Activated CD8-positive, alpha-beta T cell treated with anti-CD3 and anti-CD28 coated beads, Interleukin-2, amount 10 ng/mL, durations not matched to agents 7 days and 5 days (primary cell): ENCODE measurements around the gene CSRNP3. TPM values are rescaled to one million over a fixed set of nuclear protein-coding genes. Genes with fewer than 3 reads are reported as not detected.
"Not testable (repeated sequence)": the region's sequence is repeated elsewhere in the genome, so short reads cannot be mapped to it uniquely, and the experiment has no call there.

Experiments used
- ATAC-seq: fragments of 150-1000 bp; cut with Tn5 transposase; one replicate; pipeline ENCODE4 v1.10.0; 2021; ENCODE audit warnings: moderate library complexity
- CTCF ChIA-PET: fragments of 350-600 bp; sonication (Branson Sonifier 250); formaldehyde crosslinking; loops from one replicate; lab custom pipeline; 2021; ENCODE audit warnings: antibody characterized with exemption; lab: Charles Lee
- POLR2A ChIA-PET: fragments of 350-600 bp; sonication (Branson Sonifier 250); formaldehyde crosslinking; loops from one replicate; lab custom pipeline; 2021; ENCODE audit warnings: antibody characterized with exemption; lab: Charles Lee
- DNase-seq: peaks from one replicate; pipeline ENCODE4 v3.0.0-alpha.2; 2020
- H3K27ac Mint-ChIP-seq: one replicate; pipeline ENCODE4 v1.8.0; 2021; ENCODE audit warnings: mild to moderate bottlenecking, mixed read lengths
- H3K27me3 Mint-ChIP-seq: one replicate; pipeline ENCODE4 v1.8.0; 2021; ENCODE audit warnings: low read depth, mixed read lengths
- H3K36me3 Mint-ChIP-seq: one replicate; pipeline ENCODE4 v1.8.0; 2021; ENCODE audit warnings: low read depth, mixed read lengths
- H3K4me1 Mint-ChIP-seq: one replicate; pipeline ENCODE4 v1.8.0; 2021; ENCODE audit warnings: low read depth, mixed read lengths
- H3K4me3 Mint-ChIP-seq: one replicate; pipeline ENCODE4 v1.8.0; 2021; ENCODE audit warnings: mild to moderate bottlenecking, mixed read lengths
- H3K9me3 Mint-ChIP-seq: one replicate; pipeline ENCODE4 v1.8.0; 2022; ENCODE audit warnings: mixed read lengths; ENCODE audit not compliant: insufficient read depth
- total RNA-seq, 2 experiments: library from RNA; stranded (reverse); gene quantifications; one replicate each; pipeline ENCODE4 v1.2.3, GENCODE V29; 2021

CSRNP3 gene
- total RNA-seq, 2 experiments from 2014 or later, result not detected

DNA sequence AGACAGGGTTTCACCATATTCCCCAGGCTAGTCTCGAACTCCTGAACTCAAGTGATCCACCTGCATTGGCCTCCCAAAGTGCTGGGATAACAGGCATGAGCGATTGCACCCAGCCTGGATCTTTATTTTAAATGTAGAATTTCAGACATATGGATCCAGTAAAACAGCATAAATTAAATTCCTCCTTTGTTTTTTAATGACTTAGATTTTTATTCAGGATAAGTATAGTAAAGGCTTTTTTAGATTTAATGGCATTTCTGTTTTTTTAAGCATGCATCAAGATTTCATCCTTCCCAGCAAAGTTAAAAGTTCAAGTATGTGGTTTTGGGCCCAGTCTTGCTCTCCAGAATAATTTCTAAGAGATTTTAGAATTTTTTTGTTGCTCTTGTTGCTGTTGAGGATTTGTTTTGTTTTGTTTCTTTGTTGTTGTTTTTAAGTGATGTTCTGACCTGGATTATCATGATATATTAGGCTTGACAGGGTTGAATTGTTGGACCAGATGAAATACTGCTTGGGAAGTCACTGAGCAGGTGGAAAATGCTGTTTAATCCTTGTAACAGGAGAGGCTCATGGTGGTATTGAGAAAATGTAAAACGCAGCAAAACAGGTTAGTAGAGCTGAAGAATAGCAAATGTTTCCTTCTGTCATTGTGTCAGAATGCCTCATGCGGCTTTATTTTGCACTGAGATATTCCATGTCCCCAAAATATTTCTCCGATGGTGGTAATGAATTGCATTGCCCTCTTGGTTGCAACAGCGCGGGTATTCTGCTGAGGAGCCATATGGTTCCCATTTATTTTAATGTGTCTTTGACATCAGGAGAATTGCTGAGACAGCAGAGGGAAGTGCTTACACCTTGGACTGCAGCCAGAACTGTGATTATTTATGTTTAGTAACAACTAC, 176.7 kb downstream of the CSRNP3 start:
- no peak overlapping the region for H3K27ac Mint-ChIP-seq
- no peaks in the 10 kb centered on the region for H3K4me1 Mint-ChIP-seq
- no peaks in the 10 kb centered on the region for H3K36me3 Mint-ChIP-seq
- CTCF ChIA-PET, result no interaction called here
- H3K4me3 Mint-ChIP-seq, result no peak overlapping the region
- ATAC-seq (no peak), DNase-seq (no peak)
- peaks cover 7% of the 10 kb centered on the region for H3K27me3 Mint-ChIP-seq
- no peaks in the 10 kb centered on the region for H3K9me3 Mint-ChIP-seq
- POLR2A ChIA-PET, result no interaction called here

DNA sequence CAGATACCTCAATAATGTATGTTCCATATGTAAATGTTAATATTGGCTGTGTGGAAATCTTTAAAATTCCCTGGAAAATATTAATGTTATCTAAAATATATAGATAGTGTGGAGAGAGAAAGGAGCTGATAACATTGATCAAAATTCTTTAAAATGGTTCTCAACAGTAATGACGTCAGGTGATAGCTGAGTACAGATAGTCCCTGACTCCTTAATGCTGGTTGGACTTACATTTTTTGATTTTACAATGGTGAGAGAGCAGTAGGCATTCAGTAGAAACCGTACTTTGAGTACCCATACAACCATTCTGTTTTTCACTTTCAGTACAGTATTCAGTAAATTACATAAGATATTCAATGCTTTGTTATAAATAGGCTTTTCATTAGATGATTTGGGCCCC, 177.9 kb downstream of the CSRNP3 start:
- POLR2A ChIA-PET, result no interaction called here
- H3K36me3 Mint-ChIP-seq, result no peaks in the 10 kb centered on the region
- no peaks in the 10 kb centered on the region for H3K9me3 Mint-ChIP-seq
- peaks cover 7% of the 10 kb centered on the region for H3K27me3 Mint-ChIP-seq
- no peak overlapping the region for H3K4me3 Mint-ChIP-seq
- no peak for ATAC-seq
- CTCF ChIA-PET, result no interaction called here
- no peaks in the 10 kb centered on the region for H3K4me1 Mint-ChIP-seq
- DNase-seq, result no peak
- H3K27ac Mint-ChIP-seq, result no peak overlapping the region

DNA sequence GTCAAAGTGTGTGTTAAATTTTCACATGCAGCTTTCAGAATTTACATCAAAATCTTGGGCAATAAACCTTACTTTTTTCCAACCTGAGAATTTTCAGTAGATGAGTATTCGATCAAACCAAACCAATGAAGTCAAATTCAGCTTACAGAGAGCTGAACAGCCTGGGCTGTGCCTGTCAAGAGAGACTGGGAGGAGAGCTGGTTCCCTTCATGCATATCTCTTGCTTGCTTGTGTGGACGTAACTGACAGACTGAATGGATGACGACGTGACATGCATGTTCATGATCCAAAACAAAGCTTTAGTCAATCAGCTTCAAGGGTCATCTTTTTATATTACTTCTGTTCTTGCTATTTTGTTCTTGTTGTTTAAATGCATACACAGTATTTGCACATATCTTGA, 179.3 kb downstream of the CSRNP3 start:
- H3K9me3 Mint-ChIP-seq, result no peaks in the 10 kb centered on the region
- ChIA-PET POLR2A (no interaction called here), CTCF (no interaction called here)
- no peaks in the 10 kb centered on the region for H3K4me1 Mint-ChIP-seq
- peaks cover 7% of the 10 kb centered on the region for H3K27me3 Mint-ChIP-seq
- DNase-seq (no peak), ATAC-seq (no peak)
- H3K27ac Mint-ChIP-seq, result no peak overlapping the region
- no peaks in the 10 kb centered on the region for H3K36me3 Mint-ChIP-seq
- no peak overlapping the region for H3K4me3 Mint-ChIP-seq

DNA sequence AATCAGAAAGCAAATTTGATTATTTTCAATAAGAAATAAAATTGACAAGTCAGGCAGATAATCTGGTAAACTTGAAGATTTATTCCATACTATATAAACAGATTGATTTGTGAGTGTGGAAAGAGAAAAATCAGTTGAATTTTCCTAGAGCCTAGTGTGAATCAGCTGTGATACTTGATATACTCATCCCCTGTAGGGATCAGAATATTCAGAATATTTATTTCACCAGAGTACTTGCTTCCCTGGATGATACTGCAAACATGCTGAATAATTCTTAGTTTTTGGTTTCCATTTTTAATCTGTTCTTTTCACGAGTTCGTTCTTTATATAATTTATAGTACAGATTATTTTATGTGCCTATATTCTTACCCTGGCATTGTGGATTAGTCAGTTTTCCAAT, 181.7 kb downstream of the CSRNP3 start:
- H3K4me3 Mint-ChIP-seq, result no peak overlapping the region
- H3K27ac Mint-ChIP-seq, result no peak overlapping the region
- DNase-seq (no peak), ATAC-seq (no peak)
- H3K36me3 Mint-ChIP-seq, result no peaks in the 10 kb centered on the region
- no peaks in the 10 kb centered on the region for H3K9me3 Mint-ChIP-seq
- ChIA-PET CTCF (no interaction called here), POLR2A (no interaction called here)
- H3K4me1 Mint-ChIP-seq, result no peaks in the 10 kb centered on the region
- peaks cover 7% of the 10 kb centered on the region for H3K27me3 Mint-ChIP-seq

DNA sequence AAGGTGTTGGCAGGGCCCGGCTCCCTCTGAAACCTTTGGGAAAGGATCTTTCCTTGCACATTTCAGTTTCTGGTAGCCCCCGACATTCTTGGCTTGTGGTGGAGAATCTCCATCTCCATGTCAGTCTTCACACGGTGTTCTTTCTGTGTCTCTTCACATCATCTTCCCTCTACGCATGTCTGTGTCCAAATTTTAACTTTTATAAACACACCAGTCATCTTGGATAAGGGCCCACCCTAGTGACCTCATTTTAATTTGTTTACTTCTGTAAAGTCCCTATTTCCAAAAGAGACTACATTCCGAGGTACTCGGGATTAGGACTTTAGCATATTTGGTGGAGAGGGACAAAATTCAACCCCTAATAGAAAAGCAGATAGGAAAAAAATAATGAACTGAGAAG, 186.2 kb downstream of the CSRNP3 start:
- DNase-seq (no peak), ATAC-seq (no peak)
- Mint-ChIP-seq H3K9me3 (no peaks in the 10 kb centered on the region), H3K36me3 (no peaks in the 10 kb centered on the region), H3K27ac (no peak overlapping the region), H3K4me1 (no peaks in the 10 kb centered on the region), H3K4me3 (no peak overlapping the region), H3K27me3 (peaks cover 2% of the 10 kb centered on the region)
- ChIA-PET CTCF (no interaction called here), POLR2A (no interaction called here)

DNA sequence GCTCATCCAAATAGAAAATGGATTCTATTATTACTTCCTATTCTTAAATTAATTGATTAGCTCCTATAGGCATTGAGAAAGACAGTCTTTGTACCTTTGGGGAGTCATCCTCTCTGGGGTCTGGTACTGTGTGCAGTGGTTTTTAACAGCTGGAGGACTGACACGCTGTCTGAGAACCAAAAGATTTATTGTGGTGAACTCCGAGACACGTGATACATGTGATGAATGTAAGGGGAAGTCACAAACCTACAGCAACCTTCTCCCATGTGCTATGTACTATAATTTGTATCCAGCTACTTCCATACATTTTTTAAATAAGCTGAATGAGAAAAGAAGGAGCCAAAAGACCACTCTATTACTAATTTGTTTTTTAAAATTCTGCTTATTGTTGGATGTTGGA, 190.9 kb downstream of the CSRNP3 start:
- ChIA-PET POLR2A (no interaction called here), CTCF (no interaction called here)
- H3K4me1 Mint-ChIP-seq, result no peaks in the 10 kb centered on the region
- DNase-seq, result no peak
- H3K9me3 Mint-ChIP-seq, result no peaks in the 10 kb centered on the region
- H3K4me3 Mint-ChIP-seq, result no peak overlapping the region
- no peaks in the 10 kb centered on the region for H3K36me3 Mint-ChIP-seq
- H3K27me3 Mint-ChIP-seq, result no peaks in the 10 kb centered on the region
- ATAC-seq, result no peak
- no peak overlapping the region for H3K27ac Mint-ChIP-seq

DNA sequence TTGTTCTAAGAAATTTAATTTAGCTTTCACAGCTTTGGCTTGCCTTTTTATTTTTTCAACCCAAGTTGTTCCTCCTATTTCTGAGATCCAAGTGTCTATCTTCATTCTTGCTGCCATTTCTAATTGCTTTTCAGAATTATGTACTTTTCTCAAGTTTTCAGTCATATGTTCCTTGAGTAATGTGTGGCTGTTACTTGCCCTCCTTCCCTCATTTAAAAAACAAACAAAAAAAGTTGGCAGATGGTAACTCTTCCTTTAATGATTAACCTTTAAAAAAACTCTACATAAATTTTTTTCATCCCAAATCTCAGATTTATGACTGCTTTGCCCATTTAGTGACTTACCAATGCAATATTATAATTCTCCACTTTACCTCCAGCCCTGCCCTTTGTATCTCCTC, 193.2 kb downstream of the CSRNP3 start:
- no peaks in the 10 kb centered on the region for H3K27me3 Mint-ChIP-seq
- POLR2A ChIA-PET, result no interaction called here
- no peak for ATAC-seq
- H3K9me3 Mint-ChIP-seq, result no peaks in the 10 kb centered on the region
- no peaks in the 10 kb centered on the region for H3K4me1 Mint-ChIP-seq
- DNase-seq, result no peak
- no peaks in the 10 kb centered on the region for H3K36me3 Mint-ChIP-seq
- CTCF ChIA-PET, result no interaction called here
- no peak overlapping the region for H3K27ac Mint-ChIP-seq
- no peak overlapping the region for H3K4me3 Mint-ChIP-seq

DNA sequence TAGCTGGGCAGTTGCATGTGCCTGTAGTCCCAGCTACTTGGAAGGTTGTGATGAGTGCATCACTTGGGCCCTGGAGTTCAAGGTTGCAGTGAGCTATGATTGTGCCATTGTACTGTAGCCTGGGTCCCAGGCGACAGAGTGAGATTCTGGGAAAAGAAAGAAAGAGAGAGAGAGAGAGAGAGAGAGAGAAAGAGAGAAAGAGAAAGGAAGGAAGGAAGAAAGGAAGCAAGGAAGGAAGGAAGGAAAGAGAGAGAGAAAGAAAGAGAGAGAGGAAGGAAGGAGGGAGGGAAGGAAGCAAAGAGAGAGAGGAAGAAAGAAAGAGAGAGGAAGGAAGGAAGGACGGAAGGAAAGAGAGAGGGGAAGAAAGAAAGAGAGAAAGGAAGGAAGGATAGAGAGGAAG, 196.1 kb downstream of the CSRNP3 start:
- no peak for ATAC-seq
- H3K4me1 Mint-ChIP-seq, result no peaks in the 10 kb centered on the region
- CTCF ChIA-PET, result no interaction called here
- DNase-seq, result no peak
- no peaks in the 10 kb centered on the region for H3K27me3 Mint-ChIP-seq
- no peak overlapping the region for H3K4me3 Mint-ChIP-seq
- H3K36me3 Mint-ChIP-seq, result no peaks in the 10 kb centered on the region
- POLR2A ChIA-PET, result no interaction called here
- H3K27ac Mint-ChIP-seq, result no peak overlapping the region
- no peaks in the 10 kb centered on the region for H3K9me3 Mint-ChIP-seq

DNA sequence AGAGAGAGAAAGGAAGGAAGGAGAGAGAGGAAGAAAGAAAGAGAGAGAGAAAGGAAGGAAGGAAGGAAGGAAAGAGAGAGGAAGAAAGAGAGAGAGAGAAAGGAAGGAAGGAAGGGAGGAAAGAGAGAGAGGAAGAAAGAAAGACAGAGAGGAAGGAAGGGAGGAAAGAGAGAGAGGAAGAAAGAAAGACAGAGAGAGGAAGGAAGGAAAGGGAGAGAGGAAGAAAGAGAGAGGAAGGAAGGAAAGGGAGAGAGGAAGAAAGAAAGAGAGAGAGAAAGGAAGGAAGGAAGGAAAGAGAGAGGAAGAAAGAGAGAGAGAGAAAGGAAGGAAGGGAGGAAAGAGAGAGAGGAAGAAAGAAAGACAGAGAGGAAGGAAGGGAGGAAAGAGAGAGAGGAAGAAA, 196.6 kb downstream of the CSRNP3 start:
- ATAC-seq, H3K36me3 Mint-ChIP-seq, DNase-seq, H3K9me3 Mint-ChIP-seq, H3K4me3 Mint-ChIP-seq, CTCF ChIA-PET, H3K27ac Mint-ChIP-seq, POLR2A ChIA-PET, H3K4me1 Mint-ChIP-seq, H3K27me3 Mint-ChIP-seq: not testable (repeated sequence)

DNA sequence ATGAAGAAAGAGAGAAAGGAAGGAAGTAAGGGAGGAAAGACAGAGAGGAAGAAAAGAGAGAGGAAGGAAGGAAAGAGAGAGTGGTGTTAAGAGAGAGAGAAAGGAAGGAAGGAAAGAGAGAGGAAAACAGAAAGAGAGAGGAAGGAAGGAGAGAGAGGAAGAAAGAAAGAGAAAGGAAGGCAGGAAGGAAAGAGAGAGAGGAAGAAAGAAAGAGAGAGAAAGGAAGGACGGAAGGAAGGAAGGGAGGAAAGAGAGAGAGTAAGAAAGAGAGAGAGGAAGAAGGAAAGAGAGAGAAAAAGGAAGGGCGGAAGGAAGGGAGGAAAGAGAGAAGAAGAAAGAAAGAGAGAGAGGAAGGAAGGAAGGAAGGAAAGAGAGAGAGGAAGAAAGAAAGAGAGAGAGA, 197.1 kb downstream of the CSRNP3 start:
- POLR2A ChIA-PET, result no interaction called here
- Mint-ChIP-seq H3K27me3 (no peaks in the 10 kb centered on the region), H3K4me1 (no peaks in the 10 kb centered on the region), H3K36me3 (no peaks in the 10 kb centered on the region), H3K4me3 (no peak overlapping the region), H3K27ac (no peak overlapping the region), H3K9me3 (no peaks in the 10 kb centered on the region)
- DNase-seq (no peak), ATAC-seq (no peak)
- CTCF ChIA-PET, result no interaction called here

DNA sequence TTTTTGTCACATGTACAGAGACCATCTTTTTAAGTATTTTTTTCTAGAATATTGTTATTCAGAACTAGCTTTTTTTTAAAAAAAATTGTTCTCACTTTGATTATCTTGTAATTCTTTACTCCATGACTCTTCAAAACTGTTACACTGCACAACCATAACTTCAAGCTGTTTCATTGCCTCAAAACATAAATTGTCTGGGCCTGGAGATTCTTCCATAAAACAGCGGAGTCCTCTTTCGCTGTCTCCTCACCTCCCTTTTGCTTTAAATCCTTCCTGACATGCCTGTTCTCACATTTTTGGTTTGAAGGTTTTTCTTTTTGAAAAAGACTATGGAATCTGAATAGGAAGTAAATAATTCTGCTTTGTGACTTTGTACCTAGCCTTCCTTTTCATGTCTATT, 197.9 kb downstream of the CSRNP3 start:
- Mint-ChIP-seq H3K4me1 (no peaks in the 10 kb centered on the region), H3K27ac (no peak overlapping the region), H3K27me3 (no peaks in the 10 kb centered on the region), H3K9me3 (no peaks in the 10 kb centered on the region), H3K36me3 (no peaks in the 10 kb centered on the region), H3K4me3 (no peak overlapping the region)
- CTCF ChIA-PET, result no interaction called here
- DNase-seq (no peak), ATAC-seq (no peak)
- POLR2A ChIA-PET, result no interaction called here

DNA sequence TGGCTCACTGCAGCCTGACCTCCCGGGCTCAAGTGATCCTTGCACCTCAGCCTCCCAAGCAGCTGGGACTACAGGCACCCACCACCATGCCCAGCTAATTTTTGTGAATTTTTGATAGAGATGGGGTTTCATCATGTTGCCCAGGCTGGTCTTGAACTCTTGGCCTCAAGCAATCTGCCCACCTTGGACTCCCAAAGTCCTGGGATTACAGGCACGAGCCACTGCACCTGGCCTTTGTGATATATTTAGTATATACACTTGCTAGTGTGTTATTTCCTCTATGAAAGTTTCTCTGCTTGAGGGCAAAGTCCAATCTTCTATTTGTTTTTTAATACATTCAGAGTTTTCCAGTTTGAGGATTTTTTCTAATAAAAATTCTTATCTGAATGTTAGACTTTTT, 205.3 kb downstream of the CSRNP3 start:
- Mint-ChIP-seq H3K27ac (no peak overlapping the region), H3K27me3 (no peaks in the 10 kb centered on the region), H3K36me3 (no peaks in the 10 kb centered on the region), H3K9me3 (no peaks in the 10 kb centered on the region), H3K4me3 (no peak overlapping the region), H3K4me1 (no peaks in the 10 kb centered on the region)
- CTCF ChIA-PET, result no interaction called here
- no peak for ATAC-seq
- POLR2A ChIA-PET, result no interaction called here
- DNase-seq, result no peak

DNA sequence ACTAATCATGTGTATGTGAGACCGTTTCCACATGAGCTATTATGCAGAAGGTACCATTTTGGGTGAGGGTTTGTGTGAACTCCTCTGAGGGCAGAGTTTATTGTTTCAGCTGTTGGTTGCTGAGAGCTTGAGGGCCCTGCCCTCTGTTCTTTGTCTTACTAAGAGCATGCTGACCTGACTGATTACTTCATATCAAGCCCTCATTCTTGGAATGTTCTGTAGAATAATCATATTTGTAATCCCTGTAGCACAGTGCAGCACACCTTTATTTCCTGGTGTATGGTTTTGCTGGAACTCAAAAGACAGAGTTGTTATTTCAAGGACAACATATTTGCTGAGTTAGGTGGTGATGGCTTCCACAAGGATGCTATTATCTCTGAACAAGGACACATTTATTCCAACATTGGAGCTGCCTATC, 206.1 kb downstream of the CSRNP3 start:
- no peaks in the 10 kb centered on the region for H3K36me3 Mint-ChIP-seq
- DNase-seq (no peak), ATAC-seq (no peak)
- H3K4me3 Mint-ChIP-seq, result no peak overlapping the region
- no peaks in the 10 kb centered on the region for H3K27me3 Mint-ChIP-seq
- H3K27ac Mint-ChIP-seq, result no peak overlapping the region
- CTCF ChIA-PET, result no interaction called here
- H3K9me3 Mint-ChIP-seq, result no peaks in the 10 kb centered on the region
- POLR2A ChIA-PET, result no interaction called here
- no peaks in the 10 kb centered on the region for H3K4me1 Mint-ChIP-seq
